Subcutaneous adipose tissue (tissue), 4 donors: ENCODE data around the gene CCL8. TPM values are rescaled to one million over a fixed set of nuclear protein-coding genes. Genes with fewer than 3 reads are reported as not detected.

ENCODE experiments used
- CTCF ChIP-seq: fragments of 450-650 bp; IDR thresholded peaks from one replicate; pipeline ENCODE4 v1.5.1; 2016; ENCODE audit warnings: low read depth, mild to moderate bottlenecking, control low read depth, antibody characterized with exemption, moderate library complexity
- total RNA-seq, 4 donors: library from RNA; depleted of rRNA; stranded (reverse); fragments of >200 nt; gene quantifications; one replicate each; pipeline ENCODE4 v1.1.0, GENCODE V29; 2016

Gene CCL8
- total RNA-seq, 4 donors from 2014 or later: 0.44 to 0.98 (median 0.85) TPM; not detected in 1

GRCh38 chr17:34357398-34357797 lies 38.2 kb downstream of the CCL8 start:
- no peak for TF ChIP-seq CTCF

GRCh38 chr17:34358631-34359030 lies 39.4 kb downstream of the CCL8 start:
- no peak for TF ChIP-seq CTCF

GRCh38 chr17:34360601-34361270 lies 41.5 kb downstream of the CCL8 start:
- no peak for TF ChIP-seq CTCF

DNA sequence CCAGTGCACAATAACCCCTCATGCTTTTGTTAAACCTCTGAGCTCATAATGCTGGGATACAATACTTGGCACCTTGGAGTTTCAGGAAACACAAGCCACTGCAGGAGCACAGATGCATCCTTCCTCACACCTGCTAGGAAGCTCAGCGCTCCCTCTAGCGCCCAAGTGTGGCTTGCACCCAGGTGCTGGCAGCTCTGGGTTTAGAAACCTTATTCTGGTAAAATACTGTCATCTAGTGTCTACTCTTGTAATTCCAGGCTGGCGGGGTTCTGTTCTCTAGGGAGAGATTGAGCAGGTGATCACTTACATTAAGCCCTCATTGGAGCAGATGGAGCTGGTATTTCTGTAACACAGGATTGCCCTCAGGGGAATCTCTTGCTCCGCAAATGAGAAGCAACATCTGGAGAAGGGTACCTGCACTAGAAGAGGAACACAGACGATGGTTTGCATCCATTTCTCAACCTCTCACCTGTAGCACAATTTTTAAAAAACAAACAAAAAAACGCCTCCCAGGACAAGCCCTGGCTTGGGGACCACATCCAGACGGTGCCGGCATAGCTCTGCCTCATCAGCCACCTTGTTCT lies 42.3 kb downstream of the CCL8 start:
- TF ChIP-seq CTCF: no peak

- no peak for TF ChIP-seq CTCF
Measured at GRCh38 chr17:34363183-34363661, 44.0 kb downstream of the CCL8 start, which contains the start of gene CCL1. CCL1 (minus strand) TSS chr17:34363233; CDS start chr17:34363161, 72 bp downstream.

DNA sequence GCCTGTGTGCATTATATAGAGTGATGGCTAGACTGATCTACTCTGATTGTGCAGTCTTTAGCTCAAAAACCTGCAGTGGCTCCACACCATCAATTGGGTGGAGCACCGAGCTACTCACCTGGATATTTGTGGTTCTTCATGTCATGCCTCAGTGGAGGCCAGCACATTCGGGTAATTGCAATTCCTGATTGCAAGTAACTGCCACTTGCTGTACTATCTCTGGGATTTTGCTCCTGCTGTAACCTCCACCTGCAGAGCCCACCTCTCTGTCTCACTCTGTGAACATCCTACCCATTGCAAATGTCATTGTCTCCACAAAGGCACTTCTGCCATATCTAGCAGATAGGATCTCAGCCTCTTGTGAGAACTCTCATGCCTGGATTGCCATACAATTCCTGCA lies 45.5 kb downstream of the CCL8 start:
- no peak for TF ChIP-seq CTCF

- no peak for TF ChIP-seq CTCF
Measured at GRCh38 chr17:34365340-34365739, 46.1 kb downstream of the CCL8 start.
